Epithelial cell of esophagus (primary cell): ENCODE results near the gene FREM1.

Experiments
- DNase-seq: peaks from one replicate; pipeline ENCODE4 v3.0.0; 2010; ENCODE audit warnings: low read depth
- H3K4me3 ChIP-seq: 2 replicates; pipeline ENCODE4 v1.5.1; 2011; ENCODE audit warnings: mild to moderate bottlenecking, low read length, control low read depth
- CTCF ChIP-seq: IDR thresholded peaks from 2 replicates; pipeline ENCODE4 v1.5.1; 2011; ENCODE audit warnings: low read depth, mild to moderate bottlenecking, low read length, control low read depth, inconsistent platforms; ENCODE audit not compliant: insufficient read depth; ENCODE audit errors: missing control alignments

FREM1 gene, protein sequence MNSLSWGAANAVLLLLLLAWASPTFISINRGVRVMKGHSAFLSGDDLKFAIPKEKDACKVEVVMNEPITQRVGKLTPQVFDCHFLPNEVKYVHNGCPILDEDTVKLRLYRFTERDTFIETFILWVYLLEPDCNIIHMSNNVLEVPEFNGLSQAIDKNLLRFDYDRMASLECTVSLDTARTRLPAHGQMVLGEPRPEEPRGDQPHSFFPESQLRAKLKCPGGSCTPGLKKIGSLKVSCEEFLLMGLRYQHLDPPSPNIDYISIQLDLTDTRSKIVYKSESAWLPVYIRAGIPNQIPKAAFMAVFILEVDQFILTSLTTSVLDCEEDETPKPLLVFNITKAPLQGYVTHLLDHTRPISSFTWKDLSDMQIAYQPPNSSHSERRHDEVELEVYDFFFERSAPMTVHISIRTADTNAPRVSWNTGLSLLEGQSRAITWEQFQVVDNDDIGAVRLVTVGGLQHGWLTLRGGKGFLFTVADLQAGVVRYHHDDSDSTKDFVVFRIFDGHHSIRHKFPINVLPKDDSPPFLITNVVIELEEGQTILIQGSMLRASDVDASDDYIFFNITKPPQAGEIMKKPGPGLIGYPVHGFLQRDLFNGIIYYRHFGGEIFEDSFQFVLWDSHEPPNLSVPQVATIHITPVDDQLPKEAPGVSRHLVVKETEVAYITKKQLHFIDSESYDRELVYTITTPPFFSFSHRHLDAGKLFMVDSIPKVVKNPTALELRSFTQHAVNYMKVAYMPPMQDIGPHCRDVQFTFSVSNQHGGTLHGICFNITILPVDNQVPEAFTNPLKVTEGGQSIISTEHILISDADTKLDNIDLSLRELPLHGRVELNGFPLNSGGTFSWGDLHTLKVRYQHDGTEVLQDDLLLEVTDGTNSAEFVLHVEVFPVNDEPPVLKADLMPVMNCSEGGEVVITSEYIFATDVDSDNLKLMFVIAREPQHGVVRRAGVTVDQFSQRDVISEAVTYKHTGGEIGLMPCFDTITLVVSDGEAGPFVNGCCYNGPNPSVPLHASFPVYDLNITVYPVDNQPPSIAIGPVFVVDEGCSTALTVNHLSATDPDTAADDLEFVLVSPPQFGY (N-terminal part only)

DNA sequence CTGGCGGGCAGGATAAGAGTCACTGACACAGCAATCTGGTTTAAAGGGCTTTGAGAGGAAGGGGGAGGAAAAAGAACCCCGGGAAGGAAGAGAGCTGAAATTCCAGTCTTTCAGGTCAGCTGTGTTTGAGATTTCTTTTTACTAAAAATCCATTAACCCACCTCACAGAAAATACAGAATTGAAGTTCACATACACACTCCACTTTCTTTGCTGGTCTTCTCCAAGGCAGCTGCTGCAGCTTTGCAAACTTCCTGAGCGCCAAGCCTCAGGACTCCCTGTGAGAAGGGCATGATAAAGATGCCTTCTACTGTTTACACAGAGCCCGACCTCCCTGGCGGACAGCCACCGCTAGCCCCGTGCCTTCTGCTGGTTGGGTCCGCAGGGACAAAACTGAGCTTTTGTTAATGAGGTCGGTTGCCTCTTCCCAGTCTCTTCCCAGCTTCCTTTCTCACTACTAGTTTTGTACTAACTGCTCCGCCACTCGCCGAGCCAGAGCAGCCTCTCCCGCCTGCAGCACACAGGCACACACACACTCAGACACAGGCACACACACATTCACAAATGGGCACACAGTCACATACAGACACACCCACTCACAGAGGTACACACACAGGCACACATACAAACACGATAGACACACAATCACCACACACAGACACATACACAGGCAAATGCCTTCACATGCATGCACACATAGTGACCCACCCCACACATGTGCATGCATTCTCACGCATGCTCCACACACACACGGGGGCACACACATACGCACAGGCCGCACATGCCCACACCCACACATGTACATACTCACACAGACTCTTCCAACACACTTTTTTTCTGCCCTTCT is at the start of gene FREM1:
Gene FREM1 (minus strand): TSS at position 468 of the 845 bp plus-strand sequence. CDS start 41,451 bp downstream, outside the sequence.
- no peak for DNase-seq
- no peak within 1 kb of the TSS for H3K4me3 ChIP-seq
- TF ChIP-seq CTCF, result no peak

GRCh38 chr9:14958989-14959388 is 48.8 kb upstream of the FREM1 start:
- no peak overlapping the region for H3K4me3 ChIP-seq
- TF ChIP-seq CTCF, result no peak
- no peak for DNase-seq

DNA sequence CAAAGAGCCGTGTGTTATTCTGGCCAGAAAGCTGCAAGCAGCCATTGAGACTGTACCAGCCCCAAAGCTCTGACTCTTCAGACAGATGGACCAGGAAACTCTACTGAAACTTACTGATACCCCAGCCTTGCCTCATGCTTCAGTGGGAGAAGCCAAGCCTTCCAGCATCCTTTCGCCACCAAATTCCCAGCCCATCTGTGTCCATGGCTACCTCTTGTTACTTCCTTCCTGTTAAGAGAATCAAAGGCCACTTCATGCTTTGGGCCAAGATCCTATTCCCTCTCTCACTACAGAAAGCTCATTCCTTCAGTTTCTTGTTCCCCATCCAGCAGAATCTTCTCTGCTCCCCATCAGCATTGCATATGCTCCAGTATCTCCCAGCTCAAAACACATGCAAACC is 46.9 kb upstream of the FREM1 start:
- TF ChIP-seq CTCF, result no peak
- no peak for DNase-seq

DNA sequence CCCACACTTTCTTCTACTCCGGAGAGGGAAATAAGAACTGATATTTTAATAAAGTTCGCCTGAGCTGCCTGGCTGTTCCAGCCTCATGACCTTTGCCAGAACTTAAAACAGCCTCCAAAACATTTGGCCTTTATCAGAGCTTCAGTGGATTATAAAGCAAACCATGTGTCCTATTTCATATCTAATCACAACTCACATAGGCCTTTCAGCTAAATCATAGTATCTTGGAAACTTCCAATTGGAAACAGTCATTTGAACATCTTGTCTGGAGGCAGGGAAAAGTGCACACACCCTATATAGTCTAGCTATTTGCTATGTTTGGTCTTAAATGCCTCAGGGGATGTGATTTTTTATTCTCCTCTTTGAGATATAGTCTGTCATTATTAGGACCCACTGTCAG is 46.0 kb upstream of the FREM1 start:
- no peak for DNase-seq
- no peak for TF ChIP-seq CTCF
- no peak overlapping the region for H3K4me3 ChIP-seq

More for the DNA sequence above, 46.9 kb upstream of the FREM1 start:
- no peak overlapping the region for H3K4me3 ChIP-seq

- no peak for TF ChIP-seq CTCF
- DNase-seq, result no peak
- no peak overlapping the region for H3K4me3 ChIP-seq
These were observed 35.1 kb upstream of the FREM1 start for GRCh38 chr9:14945351-14945750.
